Activated naive CD4-positive, alpha-beta T cell treated with anti-CD3 and anti-CD28 coated beads, Interleukin-2, amount 50 U/mL, for 24 hours (primary cell): ENCODE results near the gene CARD11.
A peak's percentile ranks its signal among the peaks of the same experiment; 100 is the strongest.
"Not testable (repeated sequence)": the region's sequence is repeated elsewhere in the genome, so short reads cannot be mapped to it uniquely, and the experiment has no call there.

Experiments used
- H3K27ac Mint-ChIP-seq: one replicate; pipeline ENCODE4 v1.8.0; 2021; ENCODE audit warnings: mild to moderate bottlenecking, mixed read lengths
- H3K27me3 Mint-ChIP-seq: one replicate; pipeline ENCODE4 v1.8.0; 2021; ENCODE audit warnings: mixed read lengths
- H3K36me3 Mint-ChIP-seq: one replicate; pipeline ENCODE4 v1.8.0; 2021; ENCODE audit warnings: mixed read lengths
- H3K4me1 Mint-ChIP-seq: one replicate; pipeline ENCODE4 v1.8.0; 2021; ENCODE audit warnings: mixed read lengths
- H3K4me3 Mint-ChIP-seq: one replicate; pipeline ENCODE4 v1.8.0; 2021; ENCODE audit warnings: mild to moderate bottlenecking, mixed read lengths
- H3K9me3 Mint-ChIP-seq: one replicate; pipeline ENCODE4 v1.8.0; 2021; ENCODE audit warnings: mixed read lengths

The CARD11 gene

DNA sequence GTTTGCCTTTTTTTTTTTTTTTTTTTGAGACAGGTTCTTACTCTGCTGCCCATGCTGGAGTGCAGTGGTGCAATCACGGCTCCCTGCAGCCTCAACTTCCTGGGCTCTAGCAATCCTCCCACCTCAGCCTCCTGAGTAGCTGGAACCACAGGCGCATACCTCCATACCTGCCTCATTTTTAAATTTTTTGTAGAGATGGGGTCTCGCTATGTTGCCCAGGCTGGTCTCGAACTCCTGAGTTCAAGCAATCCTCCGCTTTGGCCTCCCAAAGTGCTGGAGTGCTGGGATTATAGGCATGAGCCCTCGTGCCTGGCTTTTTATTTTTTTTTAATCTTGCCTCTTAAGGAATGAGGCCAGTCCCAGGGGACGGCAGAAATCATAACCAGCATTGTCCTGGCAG, 5.7 kb downstream of the CARD11 start:
- H3K27me3 Mint-ChIP-seq, H3K4me3 Mint-ChIP-seq, H3K9me3 Mint-ChIP-seq: not testable (repeated sequence)
- Mint-ChIP-seq H3K4me1 (peaks cover 76% of the 10 kb centered on the region), H3K27ac (peak overlapping the region; percentile 89), H3K36me3 (peaks cover 17% of the 10 kb centered on the region)

DNA sequence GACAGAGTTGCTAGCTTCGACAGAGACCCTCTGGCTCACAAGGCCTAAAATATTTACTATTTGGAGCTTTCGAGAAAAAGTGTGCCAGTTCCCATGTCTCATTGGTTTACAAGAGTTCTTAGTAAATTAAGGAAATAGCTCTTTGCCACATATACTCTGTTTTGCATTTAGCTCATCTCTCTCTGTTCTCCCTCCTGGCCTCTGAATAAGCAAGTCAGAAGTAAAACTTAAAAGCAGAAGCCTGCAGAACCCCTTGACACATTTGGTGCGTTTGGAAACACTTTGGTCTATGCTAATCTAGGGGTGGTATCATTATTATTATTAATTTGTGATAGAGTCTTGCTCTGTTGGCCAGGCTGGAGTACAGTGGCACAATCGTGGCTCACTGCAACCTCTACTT, 6.4 kb downstream of the CARD11 start:
- no peaks in the 10 kb centered on the region for H3K9me3 Mint-ChIP-seq
- H3K27ac Mint-ChIP-seq, result peak overlapping the region; percentile 77
- no peak overlapping the region for H3K4me3 Mint-ChIP-seq
- peaks cover 78% of the 10 kb centered on the region for H3K4me1 Mint-ChIP-seq
- H3K27me3 Mint-ChIP-seq, result no peaks in the 10 kb centered on the region
- H3K36me3 Mint-ChIP-seq, result peaks cover 17% of the 10 kb centered on the region

DNA sequence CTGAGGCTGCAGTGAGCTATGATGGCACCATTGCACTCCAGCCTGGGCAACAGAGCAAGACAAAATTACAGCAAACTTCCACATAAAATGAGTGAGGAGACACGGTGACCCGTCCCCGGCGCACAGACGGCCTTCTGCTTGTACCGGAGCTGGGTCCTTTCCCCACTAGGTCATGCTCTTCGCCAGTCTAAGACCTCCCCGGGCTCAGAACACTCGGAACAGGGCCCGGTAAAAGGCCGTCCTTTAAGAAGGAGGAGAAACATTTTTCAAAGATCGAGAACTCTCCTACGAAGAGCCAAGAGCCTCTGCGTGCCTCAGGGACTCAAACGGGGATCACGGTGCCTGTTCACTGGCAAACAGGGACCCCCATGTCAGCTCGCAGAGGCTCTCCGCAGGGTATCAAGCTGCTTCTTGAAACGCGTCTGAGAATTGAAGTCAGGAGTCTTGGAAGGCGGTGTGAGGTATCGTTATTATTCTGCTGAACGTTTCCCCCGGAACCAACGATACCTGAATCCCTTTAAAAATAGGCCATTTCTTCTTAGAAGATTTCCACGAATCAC, 9.0 kb downstream of the CARD11 start:
- H3K9me3 Mint-ChIP-seq, result no peaks in the 10 kb centered on the region
- H3K36me3 Mint-ChIP-seq, result peaks cover 26% of the 10 kb centered on the region
- no peaks in the 10 kb centered on the region for H3K27me3 Mint-ChIP-seq
- H3K4me3 Mint-ChIP-seq, result no peak overlapping the region
- peaks cover 74% of the 10 kb centered on the region for H3K4me1 Mint-ChIP-seq
- H3K27ac Mint-ChIP-seq, result peak overlapping the region; percentile 51

DNA sequence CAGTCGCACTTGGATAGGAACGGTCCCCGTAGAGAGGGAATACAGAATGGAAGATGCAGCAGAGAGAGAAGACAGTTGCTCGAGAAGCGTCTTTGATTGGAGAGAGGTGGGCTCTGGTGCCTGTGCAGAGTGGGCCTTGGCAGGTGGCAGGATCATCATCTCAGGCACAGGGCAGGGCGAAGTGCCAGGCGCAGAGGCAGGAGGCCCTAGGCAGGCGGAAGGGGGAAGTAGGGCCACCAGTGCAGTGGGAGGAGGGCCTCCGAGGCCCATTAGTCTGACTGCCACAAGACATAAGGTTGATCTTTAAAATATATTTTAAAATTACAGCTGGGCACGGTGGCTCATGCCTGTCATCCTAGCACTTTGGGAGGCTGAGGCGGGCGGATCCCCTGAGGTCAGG, 10.1 kb downstream of the CARD11 start:
- Mint-ChIP-seq H3K9me3 (no peaks in the 10 kb centered on the region), H3K4me1 (peaks cover 77% of the 10 kb centered on the region), H3K36me3 (peaks cover 26% of the 10 kb centered on the region), H3K4me3 (no peak overlapping the region), H3K27me3 (no peaks in the 10 kb centered on the region), H3K27ac (peak overlapping the region; percentile 85)

GRCh38 chr7:3033136-3033535, 10.5 kb downstream of the CARD11 start:
- Mint-ChIP-seq H3K4me1 (peaks cover 77% of the 10 kb centered on the region), H3K36me3 (peaks cover 30% of the 10 kb centered on the region), H3K9me3 (no peaks in the 10 kb centered on the region), H3K27me3 (no peaks in the 10 kb centered on the region), H3K4me3 (no peak overlapping the region), H3K27ac (peak overlapping the region; percentile 85)

DNA sequence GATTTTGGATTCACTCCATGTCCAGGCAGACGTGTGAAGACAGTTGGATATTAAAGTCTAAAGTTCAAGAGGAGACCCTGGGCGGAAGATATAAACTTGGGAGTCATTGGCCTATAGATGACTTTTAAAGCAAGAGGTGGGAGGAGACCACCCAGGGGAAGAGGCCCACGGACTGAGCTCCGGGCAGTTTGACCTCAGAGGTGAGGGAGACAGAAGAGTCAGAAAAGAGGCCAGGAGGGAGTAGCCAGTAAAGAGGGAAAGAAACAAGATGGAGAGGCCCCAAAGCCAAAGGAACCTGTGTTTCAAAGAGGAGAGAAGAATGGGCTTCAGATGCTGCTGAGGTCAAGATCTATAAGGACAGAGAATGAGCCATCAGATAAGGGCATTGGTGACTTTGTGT, 11.4 kb downstream of the CARD11 start:
- H3K9me3 Mint-ChIP-seq, result no peaks in the 10 kb centered on the region
- peak overlapping the region; percentile 71 for H3K27ac Mint-ChIP-seq
- peaks cover 31% of the 10 kb centered on the region for H3K36me3 Mint-ChIP-seq
- peaks cover 77% of the 10 kb centered on the region for H3K4me1 Mint-ChIP-seq
- H3K4me3 Mint-ChIP-seq, result no peak overlapping the region
- no peaks in the 10 kb centered on the region for H3K27me3 Mint-ChIP-seq

DNA sequence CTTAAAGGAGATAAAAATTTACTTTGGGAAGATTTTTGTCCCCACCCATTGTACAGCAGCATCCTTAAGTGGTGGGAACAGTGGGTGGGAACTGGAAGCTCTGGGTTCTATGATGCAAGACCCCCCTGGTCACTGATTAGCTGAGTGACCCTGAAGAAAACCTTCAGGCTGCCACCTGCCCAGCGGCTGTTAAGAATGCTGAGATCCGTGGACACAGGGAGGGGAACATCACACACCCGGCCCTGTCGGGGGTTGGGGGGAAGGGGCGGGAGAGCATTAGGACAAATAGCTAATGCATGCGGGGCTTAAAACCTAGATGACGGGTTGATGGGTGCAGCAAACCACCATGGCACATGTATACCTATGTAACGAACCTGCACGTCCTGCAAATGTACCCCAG, 14.5 kb downstream of the CARD11 start:
- Mint-ChIP-seq H3K27me3 (no peaks in the 10 kb centered on the region), H3K9me3 (no peaks in the 10 kb centered on the region), H3K4me3 (peak overlapping the region; percentile 76), H3K27ac (peak overlapping the region; percentile 91), H3K4me1 (peaks cover 71% of the 10 kb centered on the region), H3K36me3 (peaks cover 41% of the 10 kb centered on the region)

GRCh38 chr7:3028758-3029093, 14.9 kb downstream of the CARD11 start:
- H3K36me3 Mint-ChIP-seq, result peaks cover 45% of the 10 kb centered on the region
- no peaks in the 10 kb centered on the region for H3K9me3 Mint-ChIP-seq
- peaks cover 75% of the 10 kb centered on the region for H3K4me1 Mint-ChIP-seq
- H3K4me3 Mint-ChIP-seq, result peak overlapping the region; percentile 76
- H3K27ac Mint-ChIP-seq, result peak overlapping the region; percentile 91
- H3K27me3 Mint-ChIP-seq, result no peaks in the 10 kb centered on the region

DNA sequence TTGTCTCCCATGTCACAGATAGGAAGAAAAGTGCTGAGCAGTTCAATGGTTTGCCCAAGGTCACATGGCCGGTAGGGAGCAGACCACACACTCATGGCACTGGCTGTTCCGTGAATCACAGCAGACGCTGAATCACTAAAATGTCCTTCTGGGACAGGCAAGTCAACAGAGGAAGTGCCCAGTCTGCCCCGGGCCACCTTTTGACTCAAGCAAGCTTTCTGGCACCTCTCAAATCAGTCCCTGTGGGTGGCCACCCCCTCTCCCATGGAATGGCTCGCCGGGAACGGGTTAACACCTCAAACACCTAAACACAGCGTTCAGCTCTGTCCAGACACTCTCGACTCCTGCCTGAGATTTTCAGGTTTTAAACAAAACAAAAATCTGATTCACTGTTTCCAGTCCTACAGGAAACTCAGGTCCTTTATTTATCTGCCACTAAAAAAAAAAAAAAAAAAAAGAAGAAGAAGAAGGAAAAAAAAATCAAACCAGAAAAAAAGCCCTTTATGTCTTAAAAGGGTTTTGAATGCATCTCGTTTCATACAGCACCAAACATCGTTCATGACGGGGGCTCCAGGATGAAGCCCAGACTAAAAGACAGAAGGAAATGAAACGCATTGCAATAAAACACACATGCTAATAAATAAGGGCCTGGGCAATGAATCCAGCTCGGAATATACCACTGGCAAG, 15.5 kb downstream of the CARD11 start:
- Mint-ChIP-seq H3K9me3 (no peaks in the 10 kb centered on the region), H3K27ac (peak overlapping the region; percentile 91), H3K4me3 (peak overlapping the region; percentile 76), H3K4me1 (peaks cover 71% of the 10 kb centered on the region), H3K27me3 (no peaks in the 10 kb centered on the region), H3K36me3 (peaks cover 43% of the 10 kb centered on the region)

DNA sequence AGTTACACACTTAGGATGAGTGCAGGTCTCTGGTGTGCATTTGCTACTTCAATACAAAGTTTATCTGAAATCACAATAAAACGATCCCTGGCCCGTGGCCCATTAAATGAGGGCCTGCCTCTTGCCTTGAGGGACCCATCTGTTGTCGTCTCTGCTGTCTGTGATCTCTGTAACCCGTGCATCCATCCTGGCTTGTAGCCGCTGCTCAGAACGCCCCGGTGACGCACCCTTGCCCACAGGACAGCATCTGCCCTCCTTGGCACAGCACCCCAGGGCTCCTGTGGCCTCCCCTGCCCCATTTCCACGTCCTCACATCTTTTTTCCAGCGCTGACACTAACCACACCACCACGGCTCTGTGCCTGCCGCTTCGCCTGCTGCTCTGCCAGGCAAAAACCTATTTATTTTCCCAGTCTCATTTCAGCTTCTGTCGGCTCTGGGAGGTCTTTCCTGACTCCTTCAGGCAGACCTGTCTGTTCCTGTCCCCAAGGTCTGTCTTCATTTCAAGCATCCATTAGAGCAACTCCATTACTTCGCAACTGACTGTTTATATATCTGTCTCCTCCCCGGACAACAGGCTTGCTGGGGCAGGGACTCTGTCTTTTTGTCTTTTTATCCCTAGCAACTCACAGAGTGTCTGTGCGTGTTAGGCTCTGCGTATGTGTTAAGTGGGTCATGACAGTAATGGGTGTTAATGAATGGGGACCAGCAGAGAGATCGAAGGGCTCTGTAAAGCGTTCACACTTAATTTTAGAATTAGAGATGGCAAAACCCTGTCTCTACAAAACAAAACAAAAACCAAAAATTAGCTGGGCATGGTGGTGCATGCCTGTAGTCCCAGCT, 16.4 kb downstream of the CARD11 start:
- Mint-ChIP-seq H3K27me3 (no peaks in the 10 kb centered on the region), H3K27ac (peak overlapping the region; percentile 91), H3K9me3 (peaks cover under 1% of the 10 kb centered on the region), H3K36me3 (peaks cover 48% of the 10 kb centered on the region), H3K4me3 (peak overlapping the region; percentile 54), H3K4me1 (peaks cover 66% of the 10 kb centered on the region)

GRCh38 chr7:3025616-3026015, 18.1 kb downstream of the CARD11 start:
- Mint-ChIP-seq H3K27me3 (no peaks in the 10 kb centered on the region), H3K4me3 (no peak overlapping the region), H3K4me1 (peaks cover 66% of the 10 kb centered on the region), H3K27ac (peak overlapping the region; percentile 46), H3K9me3 (peaks cover 8% of the 10 kb centered on the region), H3K36me3 (peaks cover 54% of the 10 kb centered on the region)

GRCh38 chr7:3021825-3022224, 21.8 kb downstream of the CARD11 start:
- H3K4me1 Mint-ChIP-seq, result peaks cover 43% of the 10 kb centered on the region
- H3K27ac Mint-ChIP-seq, result peak overlapping the region; percentile 72
- peaks cover 58% of the 10 kb centered on the region for H3K36me3 Mint-ChIP-seq
- peaks cover 14% of the 10 kb centered on the region for H3K9me3 Mint-ChIP-seq
- no peak overlapping the region for H3K4me3 Mint-ChIP-seq
- H3K27me3 Mint-ChIP-seq, result no peaks in the 10 kb centered on the region

DNA sequence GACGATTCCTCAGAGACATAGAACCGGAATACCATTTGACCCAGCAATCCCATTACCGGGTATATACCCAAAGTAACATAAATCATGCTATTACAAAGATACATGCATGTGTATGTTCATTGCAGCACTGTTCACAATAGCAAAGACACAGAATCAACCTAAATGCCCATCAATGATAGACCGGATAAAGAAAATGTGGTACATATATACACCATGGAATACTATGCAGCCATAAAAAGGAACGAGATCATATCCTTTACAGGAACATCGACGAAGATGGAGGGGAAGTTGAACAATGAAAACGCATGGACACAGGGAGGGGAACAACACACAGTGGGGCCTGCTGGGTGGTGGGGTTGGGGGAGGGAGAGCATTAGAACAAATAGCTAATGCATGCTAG, 22.4 kb downstream of the CARD11 start:
- H3K27ac Mint-ChIP-seq, H3K4me3 Mint-ChIP-seq, H3K27me3 Mint-ChIP-seq: not testable (repeated sequence)
- H3K36me3 Mint-ChIP-seq, result peaks cover 57% of the 10 kb centered on the region
- peaks cover 44% of the 10 kb centered on the region for H3K4me1 Mint-ChIP-seq
- H3K9me3 Mint-ChIP-seq, result peaks cover 14% of the 10 kb centered on the region

- peaks cover 44% of the 10 kb centered on the region for H3K4me1 Mint-ChIP-seq
- H3K4me3 Mint-ChIP-seq, result peak overlapping the region; percentile 26
- peaks cover 54% of the 10 kb centered on the region for H3K36me3 Mint-ChIP-seq
- H3K9me3 Mint-ChIP-seq, result peaks cover 14% of the 10 kb centered on the region
- H3K27me3 Mint-ChIP-seq, result no peaks in the 10 kb centered on the region
- peak overlapping the region; percentile 15 for H3K27ac Mint-ChIP-seq
These were observed 23.3 kb downstream of the CARD11 start for GRCh38 chr7:3020416-3020815.

GRCh38 chr7:3019801-3020200, 23.9 kb downstream of the CARD11 start:
- peaks cover 14% of the 10 kb centered on the region for H3K9me3 Mint-ChIP-seq
- no peaks in the 10 kb centered on the region for H3K27me3 Mint-ChIP-seq
- H3K27ac Mint-ChIP-seq, result no peak overlapping the region
- H3K36me3 Mint-ChIP-seq, result peaks cover 53% of the 10 kb centered on the region
- H3K4me1 Mint-ChIP-seq, result peaks cover 38% of the 10 kb centered on the region
- H3K4me3 Mint-ChIP-seq, result no peak overlapping the region
